Type B pancreatic cell (in vitro differentiated cells): ENCODE measurements around the gene PCDH18. TPM values are rescaled to one million over a fixed set of nuclear protein-coding genes. Genes with fewer than 3 reads are reported as not detected.

ENCODE experiments used
- DNase-seq: peaks from one replicate; pipeline ENCODE4 v3.0.0; 2021; ENCODE audit warnings: mixed read lengths; ENCODE audit not compliant: unreplicated experiment; ENCODE audit errors: extremely low spot score
- H3K27ac Mint-ChIP-seq: 2 replicates; pipeline ENCODE4 v1.8.0; 2021; ENCODE audit warnings: mild to moderate bottlenecking, mixed read lengths
- H3K27me3 Mint-ChIP-seq: 2 replicates; pipeline ENCODE4 v1.8.0; 2021; ENCODE audit warnings: mixed read lengths
- H3K36me3 Mint-ChIP-seq: 2 replicates; pipeline ENCODE4 v1.8.0; 2021; ENCODE audit warnings: mixed read lengths
- H3K4me1 Mint-ChIP-seq: one replicate; pipeline ENCODE4 v1.8.0; 2021; ENCODE audit warnings: mixed read lengths; ENCODE audit not compliant: unreplicated experiment
- H3K4me3 Mint-ChIP-seq: 2 replicates; pipeline ENCODE4 v1.8.0; 2021; ENCODE audit warnings: mild to moderate bottlenecking, mixed read lengths
- H3K9me3 Mint-ChIP-seq: 2 replicates; pipeline ENCODE4 v1.8.0; 2021; ENCODE audit warnings: mixed read lengths
- CTCF ChIP-seq: fragments of 200-600 bp; sonication (generic); conservative IDR thresholded peaks from 2 replicates; pipeline ENCODE4 v1.5.0; 2021; ENCODE audit warnings: antibody characterized with exemption, mild to moderate bottlenecking
- total RNA-seq: library from RNA; stranded (reverse); gene quantifications from 2 replicates; pipeline ENCODE4 v1.2.1, GENCODE V29; 2021; ENCODE audit warnings: low replicate concordance

Gene PCDH18
- total RNA-seq, 1 donor from 2014 or later = 91.8 TPM

DNA sequence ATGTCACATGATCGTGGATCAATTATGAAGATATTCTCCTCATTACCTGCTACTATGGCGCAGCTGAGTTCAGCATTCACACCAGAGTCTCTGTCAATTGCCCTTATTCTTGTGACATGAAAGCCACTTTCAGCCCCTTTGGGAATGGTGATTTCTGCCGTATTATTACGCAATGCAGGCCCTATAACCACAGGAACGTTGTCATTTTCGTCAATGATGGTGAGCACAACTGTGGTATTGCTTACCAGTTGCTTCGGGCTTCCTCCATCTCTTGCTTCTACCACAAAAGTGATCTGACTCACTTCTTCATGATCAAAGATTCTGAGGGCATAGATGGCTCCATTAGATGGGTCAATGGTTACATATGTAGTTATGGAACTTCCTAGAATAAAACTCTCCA, 2.1 kb downstream of the PCDH18 start:
- H3K27me3 Mint-ChIP-seq = no peaks in the 10 kb centered on the region
- no peak overlapping the region for H3K4me3 Mint-ChIP-seq
- H3K4me1 Mint-ChIP-seq = peaks cover 9% of the 10 kb centered on the region
- peaks cover 36% of the 10 kb centered on the region for H3K36me3 Mint-ChIP-seq
- no peak overlapping the region for H3K27ac Mint-ChIP-seq
- H3K9me3 Mint-ChIP-seq = no peaks in the 10 kb centered on the region
- no peak for DNase-seq
- TF ChIP-seq CTCF = no peak

- no peak overlapping the region for H3K27ac Mint-ChIP-seq
- H3K4me1 Mint-ChIP-seq = peaks cover 17% of the 10 kb centered on the region
- peaks cover 43% of the 10 kb centered on the region for H3K36me3 Mint-ChIP-seq
- H3K9me3 Mint-ChIP-seq = no peaks in the 10 kb centered on the region
- no peak for TF ChIP-seq CTCF
- DNase-seq = no peak
- H3K4me3 Mint-ChIP-seq = no peak overlapping the region
- no peaks in the 10 kb centered on the region for H3K27me3 Mint-ChIP-seq
Observed at GRCh38 chr4:137529432-137529831, 2.9 kb downstream of the PCDH18 start.

DNA sequence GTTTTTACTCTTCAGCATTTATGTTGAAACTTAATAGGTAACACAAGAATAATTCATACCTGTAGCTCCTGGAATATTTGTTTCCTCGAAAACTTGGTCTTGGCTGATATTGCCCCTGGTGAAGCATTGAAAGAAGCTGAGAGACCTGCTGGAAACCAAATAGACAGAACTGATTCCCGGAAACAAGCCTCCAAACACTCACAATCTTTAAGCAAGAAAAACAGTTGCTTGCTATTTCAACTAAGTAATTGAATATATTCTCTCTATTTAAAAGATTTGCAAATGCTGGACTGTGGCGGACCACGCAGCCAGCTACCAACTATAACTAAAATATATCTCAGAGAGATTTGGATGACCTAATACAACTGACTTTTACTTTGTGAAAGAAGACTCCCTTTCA, 3.6 kb downstream of the PCDH18 start:
- no peak overlapping the region for H3K27ac Mint-ChIP-seq
- peak overlapping the region; percentile 82 for H3K4me3 Mint-ChIP-seq
- H3K27me3 Mint-ChIP-seq = no peaks in the 10 kb centered on the region
- DNase-seq = no peak
- H3K4me1 Mint-ChIP-seq = peaks cover 15% of the 10 kb centered on the region
- no peaks in the 10 kb centered on the region for H3K9me3 Mint-ChIP-seq
- peaks cover 47% of the 10 kb centered on the region for H3K36me3 Mint-ChIP-seq
- TF ChIP-seq CTCF = no peak

DNA sequence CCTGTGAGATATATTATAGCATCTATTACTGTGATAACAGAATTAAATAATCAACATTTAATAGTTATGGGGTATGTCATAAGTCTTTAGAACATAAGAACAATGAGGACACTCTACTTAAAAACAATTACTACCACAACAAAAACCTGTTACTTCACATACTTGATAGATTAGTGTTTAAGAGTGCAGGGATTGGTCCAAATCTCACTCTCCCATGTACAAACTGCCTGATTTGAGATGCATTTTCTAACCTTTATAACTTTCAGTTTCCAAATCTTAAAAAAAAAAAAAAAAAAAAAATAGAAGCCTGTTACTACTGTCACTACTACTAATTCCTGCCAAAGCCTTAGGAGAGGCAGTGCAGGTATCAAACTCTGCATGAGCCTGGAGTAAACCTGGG, 5.6 kb downstream of the PCDH18 start:
- H3K4me3 Mint-ChIP-seq = peak overlapping the region; percentile 46

DNA sequence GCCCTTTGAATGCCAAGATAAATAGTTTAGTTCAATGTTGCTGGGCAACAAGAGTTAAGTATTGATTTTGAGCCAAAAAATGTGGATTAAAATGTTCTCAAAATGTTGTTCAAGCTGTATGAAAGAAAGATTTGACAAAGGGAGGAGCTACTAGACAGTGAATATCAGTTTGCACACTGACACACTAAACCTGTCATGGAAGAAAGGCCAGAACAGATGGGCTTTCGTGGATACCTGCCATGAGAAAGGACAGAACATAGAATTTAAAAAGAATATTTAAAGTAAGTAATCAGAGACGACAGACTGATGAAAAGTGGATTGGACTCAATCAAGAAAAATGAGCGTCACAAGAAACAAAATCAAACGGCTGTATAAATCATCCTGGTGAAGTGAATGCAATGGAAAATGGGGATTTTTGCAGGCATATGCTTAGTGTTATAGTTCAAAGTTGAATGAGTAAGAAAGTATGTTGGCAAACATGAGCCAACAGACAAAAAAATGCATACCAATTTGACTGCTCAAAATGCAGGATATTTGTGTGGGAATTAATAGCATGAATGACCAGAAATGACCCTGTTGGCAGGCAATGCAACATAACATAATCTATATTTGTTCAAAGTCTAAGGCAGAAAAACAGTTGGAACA, 7.4 kb downstream of the PCDH18 start:
- Mint-ChIP-seq H3K36me3 (peaks cover 58% of the 10 kb centered on the region), H3K4me1 (peaks cover 12% of the 10 kb centered on the region)

More for the DNA sequence above, 5.6 kb downstream of the PCDH18 start:
- peaks cover 12% of the 10 kb centered on the region for H3K4me1 Mint-ChIP-seq
- no peak overlapping the region for H3K27ac Mint-ChIP-seq
- H3K27me3 Mint-ChIP-seq = no peaks in the 10 kb centered on the region
- no peak for DNase-seq
- no peaks in the 10 kb centered on the region for H3K9me3 Mint-ChIP-seq
- TF ChIP-seq CTCF = no peak
- H3K36me3 Mint-ChIP-seq = peaks cover 59% of the 10 kb centered on the region

More for the DNA sequence above, 7.4 kb downstream of the PCDH18 start:
- DNase-seq = no peak
- Mint-ChIP-seq H3K4me3 (peak overlapping the region; percentile 47), H3K9me3 (no peaks in the 10 kb centered on the region), H3K27ac (no peak overlapping the region), H3K27me3 (no peaks in the 10 kb centered on the region)
- no peak for TF ChIP-seq CTCF
